Stimulated activated CD4-positive, alpha-beta T cell treated with anti-CD3 and anti-CD28 coated beads, TNF-alpha, amount 100 ng/mL, for 4 hours (primary cell): ENCODE data around the gene A2ML1.
"Not testable (repeated sequence)": the region's sequence is repeated elsewhere in the genome, so short reads cannot be mapped to it uniquely, and the experiment has no call there.

Source experiments
- DNase-seq, 3 experiments: peaks; one replicate each; pipeline ENCODE4 v3.0.0-alpha.2; 2020; ENCODE audit warnings: low read depth in 3 of 3

A2ML1 gene

DNA sequence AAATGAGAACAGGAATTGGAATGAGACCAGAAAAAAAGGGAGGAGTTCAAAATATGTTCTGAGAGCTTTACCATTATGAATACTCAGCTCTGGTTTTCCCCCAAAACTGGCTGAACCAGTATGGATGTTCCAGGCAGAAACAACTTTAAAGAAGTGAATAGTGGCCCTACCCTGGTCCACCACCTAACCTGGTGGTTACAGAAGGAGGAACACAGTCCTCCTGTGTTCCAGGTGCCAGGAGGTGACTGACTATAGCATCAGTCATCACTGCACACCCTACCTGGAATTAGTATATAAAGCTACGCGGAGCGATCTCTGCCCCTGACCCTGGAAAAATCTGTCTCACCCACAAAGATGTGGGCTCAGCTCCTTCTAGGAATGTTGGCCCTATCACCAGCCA lies at the start of gene A2ML1:
TSS of gene A2ML1 (plus strand) at position 324 of the 400 bp plus-strand sequence. CDS start at position 355, 31 bp downstream.
- no peak for DNase-seq

DNA sequence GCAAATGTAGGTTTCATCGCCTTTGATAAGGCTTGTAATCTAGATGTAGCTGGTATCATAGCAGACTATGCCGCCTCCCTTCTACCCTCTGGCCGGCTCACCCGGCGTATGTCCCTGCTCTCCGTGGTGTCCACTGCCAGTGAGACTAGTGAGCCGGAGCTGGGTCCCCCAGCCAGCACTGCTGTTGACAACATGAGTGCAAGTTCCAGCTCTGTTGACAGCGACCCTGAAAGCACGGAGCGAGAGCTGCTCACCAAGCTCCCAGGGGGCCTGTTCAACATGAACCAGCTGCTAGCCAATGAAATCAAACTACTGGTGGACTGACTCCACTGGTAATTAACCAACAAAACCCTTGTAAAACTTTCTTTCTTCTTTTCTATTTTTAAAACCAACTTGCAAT lies 49.0 kb upstream of the A2ML1 start:
- DNase-seq: no peak

DNA sequence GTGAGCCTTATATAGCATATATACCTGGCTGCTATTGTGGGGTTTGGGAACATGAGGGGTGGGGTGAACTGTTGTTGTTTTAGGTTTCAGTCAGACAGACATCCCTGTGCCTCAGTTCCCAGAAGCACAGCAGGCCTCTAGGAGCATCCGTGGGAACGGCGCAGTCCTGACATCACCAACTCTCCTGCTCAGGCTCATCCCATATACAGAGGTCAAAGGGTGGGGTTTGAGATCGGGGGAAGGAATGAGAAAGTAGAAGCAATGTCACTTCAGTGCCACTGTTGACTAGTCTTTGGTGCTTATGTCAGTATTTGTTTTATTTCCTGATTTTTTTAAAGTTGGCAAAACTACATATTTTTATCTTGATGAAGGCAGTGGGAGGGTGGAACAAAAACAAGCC lies 43.1 kb upstream of the A2ML1 start:
- DNase-seq: no peak

DNA sequence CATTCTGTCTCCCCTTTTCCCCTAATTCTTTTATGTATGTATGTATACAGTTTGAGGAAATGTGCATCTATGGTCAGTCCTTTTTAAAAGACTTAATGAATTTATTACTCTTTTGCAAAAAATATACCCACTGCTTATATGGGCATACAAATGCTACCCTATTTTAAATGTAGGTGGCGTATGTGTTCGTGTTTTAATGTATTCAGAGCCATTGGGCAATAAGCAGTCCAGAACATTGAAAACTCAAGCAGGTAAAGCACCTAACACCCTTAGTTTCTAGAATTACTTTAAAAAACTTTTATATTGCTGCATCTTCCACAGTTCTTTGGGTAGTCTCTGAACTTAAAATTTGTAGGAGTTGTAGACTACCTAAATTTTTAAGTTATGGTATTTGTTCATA lies 42.6 kb upstream of the A2ML1 start:
- no peak for DNase-seq

DNA sequence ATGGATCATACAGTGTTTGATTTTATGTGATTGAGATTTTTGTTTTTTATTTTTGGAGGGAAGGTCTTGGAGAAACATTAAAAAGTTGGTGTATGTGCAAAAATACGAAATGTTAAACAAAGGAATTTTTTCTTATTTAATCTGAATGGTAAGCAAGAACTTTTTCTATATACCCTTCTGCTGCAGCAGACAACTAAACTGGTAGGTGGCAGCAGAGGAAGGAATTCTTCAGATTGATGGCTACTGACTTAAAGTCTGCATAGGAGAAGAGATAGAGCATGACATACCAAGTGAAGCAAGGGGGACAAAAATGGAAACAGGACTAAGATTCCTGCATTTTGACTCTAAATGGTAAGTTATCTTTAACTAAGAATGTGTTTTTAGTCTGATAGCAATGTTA lies 42.0 kb upstream of the A2ML1 start:
- no peak for DNase-seq

DNA sequence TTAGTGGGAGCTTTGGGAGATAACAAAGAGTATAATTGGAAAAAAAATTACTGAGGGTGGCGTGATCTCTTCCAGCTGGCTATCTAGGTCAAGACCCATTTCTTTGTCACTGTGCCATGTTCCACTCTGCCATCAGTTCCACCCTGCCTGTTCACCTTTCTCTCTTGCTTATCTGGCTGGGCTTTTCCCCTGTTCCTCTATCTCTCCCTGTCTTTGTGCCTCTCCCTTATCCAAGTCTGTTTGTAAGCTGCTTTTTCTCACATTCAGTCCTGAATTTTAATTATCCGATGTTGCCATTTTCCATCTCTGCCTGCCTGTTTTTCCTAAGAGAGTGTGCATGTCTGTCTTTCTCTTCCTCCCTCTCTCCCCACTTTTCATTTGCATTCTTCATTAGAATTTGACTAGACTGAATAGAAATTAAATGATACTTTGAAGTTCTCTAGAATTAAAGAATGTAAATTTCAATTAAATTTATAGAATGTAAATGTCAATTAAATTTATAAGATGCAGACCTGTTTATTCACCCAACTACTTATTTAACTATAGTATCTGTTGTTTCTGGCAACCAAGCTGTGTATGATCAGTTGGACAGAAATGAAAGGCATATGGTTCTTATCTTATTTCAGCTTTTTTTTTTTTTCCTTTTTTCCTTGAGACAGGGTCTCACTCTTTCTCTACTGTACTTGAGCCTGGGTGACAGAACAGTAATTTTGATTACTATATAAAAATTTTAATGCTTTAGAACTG lies 40.9 kb upstream of the A2ML1 start:
- DNase-seq: no peak

DNA sequence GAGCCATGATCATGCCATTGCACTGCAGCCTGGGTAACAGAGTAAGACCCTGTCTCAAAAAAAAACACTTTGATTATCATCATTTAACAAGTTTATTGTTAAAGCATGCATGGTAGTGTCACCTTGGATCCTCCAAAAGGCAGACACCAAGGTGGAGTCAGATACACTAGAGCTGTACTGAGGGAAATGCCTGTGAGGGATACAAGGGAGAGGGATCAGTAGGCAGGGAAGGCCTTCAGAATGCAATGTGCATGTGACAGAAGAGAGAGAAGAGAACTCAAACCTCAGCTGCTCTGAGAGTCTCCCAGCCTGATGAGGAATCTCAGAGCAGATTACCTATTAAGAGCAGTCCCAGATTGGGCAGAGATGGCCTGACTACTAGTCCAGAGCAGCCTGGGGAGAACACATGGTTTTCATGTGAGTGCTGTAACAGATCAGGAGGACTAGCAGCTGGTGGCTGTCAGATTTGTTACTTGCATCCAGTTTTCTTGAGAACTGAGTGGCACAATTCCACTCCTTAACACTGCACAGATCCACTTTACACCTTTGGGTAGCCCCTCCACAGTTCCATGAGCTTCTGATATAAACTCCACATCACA lies 38.0 kb upstream of the A2ML1 start:
- no peak for DNase-seq

DNA sequence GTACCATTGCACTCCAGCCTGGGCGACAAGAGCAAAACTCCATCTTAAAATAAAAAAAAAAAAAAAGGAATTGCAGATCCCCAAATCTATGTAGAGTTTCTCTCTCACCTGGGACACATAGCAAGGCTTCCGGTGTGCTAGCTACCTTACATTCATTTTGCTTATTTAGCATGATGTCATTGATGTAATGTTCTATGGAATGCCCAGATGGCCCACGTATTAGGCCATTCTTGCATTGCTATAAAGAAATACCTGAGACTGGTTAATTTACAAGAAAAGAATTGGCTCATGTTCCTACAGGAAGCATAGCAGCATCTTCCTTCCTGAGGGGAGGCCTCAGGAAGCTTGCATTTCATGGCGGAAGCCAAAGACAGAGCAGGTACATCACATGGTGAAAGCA lies 36.9 kb upstream of the A2ML1 start:
- DNase-seq: no peak

DNA sequence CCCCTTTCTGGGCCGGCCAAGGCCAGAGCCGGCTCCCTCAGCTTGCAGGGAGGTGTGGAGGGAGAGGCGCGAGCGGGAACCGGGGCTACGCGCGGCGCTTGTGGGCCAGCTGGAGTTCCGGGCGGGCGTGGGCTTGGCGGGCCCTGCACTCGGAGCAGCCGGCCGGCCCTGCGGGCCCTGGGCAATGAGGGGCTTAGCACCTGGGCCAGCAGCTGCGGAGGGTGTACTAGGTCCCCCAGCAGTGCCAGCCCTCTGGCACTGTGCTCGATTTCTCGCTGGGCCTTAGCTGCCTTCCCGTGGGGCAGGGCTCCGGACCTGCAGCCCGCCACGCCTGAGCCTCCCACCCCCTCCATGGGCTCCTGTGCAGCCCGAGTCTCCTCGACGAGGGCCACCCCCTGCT lies 35.2 kb upstream of the A2ML1 start:
- not testable (repeated sequence) for DNase-seq

DNA sequence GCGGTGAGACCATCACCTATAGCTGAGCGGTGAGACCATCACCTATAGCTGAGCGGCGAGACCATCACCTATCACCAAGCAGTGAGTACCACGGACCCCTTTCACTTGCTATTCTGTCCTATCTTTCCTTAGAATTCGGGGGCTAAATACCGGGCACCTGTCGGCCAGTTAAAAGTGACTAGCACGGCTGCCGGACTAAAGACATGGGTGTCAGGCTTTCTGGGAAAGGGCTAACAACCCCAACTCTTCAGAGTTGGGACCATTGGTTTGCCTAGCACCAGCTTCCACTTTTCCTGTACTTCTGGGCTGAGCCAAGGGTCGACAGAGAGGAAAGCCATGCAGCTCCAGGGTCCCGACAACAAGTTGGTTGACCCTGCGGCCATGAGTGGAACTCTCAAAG lies 33.7 kb upstream of the A2ML1 start:
- not testable (repeated sequence) for DNase-seq

DNA sequence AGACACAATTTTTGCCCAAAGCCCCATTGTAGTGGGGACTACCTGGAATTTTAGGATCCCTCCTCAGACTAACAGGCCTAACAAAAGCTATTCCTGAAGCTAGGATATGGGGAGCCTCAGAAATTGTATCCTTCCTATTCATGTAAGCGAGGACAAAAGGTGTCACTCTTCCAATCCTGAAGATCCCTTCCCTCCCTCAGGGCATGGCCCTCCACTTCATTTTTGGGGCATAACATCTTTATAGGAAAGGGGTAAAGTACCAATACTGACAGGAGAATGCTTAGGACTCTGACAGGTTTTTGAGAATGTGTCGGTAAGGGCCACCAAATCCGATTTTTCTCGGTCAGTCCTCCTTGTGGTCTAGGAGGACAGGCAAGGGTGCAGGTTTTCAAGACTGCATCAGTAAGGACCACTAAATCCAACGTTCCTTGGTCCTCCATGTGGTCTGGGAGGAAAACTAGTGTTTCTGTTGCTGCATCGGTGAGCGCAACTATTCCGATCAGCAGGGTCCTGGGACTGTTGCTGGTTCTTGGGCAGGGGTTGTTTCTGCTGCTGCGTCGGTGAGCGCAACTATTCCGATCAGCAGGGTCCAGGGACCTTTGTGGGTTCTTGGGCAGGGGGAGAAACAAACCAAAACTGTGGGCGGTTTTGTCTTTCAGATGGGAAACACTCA lies 32.9 kb upstream of the A2ML1 start:
- not testable (repeated sequence) for DNase-seq

DNA sequence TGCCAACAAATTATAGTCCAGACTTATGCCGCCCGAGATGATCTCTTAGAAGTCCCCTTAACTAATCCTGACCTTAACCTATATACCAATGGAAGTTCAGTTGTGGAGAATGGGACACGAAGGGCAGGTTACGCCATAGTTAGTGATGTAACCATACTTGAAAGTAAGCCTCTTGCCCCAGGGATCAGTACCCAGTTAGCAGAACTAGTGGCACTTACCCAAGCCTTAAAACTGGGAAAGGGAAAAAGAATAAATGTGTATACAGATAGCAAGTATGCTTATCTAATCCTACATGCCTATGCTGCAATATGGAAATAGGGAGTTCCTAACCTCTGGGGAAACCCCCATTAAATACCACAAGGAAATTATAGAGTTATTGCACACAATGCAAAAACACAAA lies 29.2 kb upstream of the A2ML1 start:
- DNase-seq: not testable (repeated sequence)

DNA sequence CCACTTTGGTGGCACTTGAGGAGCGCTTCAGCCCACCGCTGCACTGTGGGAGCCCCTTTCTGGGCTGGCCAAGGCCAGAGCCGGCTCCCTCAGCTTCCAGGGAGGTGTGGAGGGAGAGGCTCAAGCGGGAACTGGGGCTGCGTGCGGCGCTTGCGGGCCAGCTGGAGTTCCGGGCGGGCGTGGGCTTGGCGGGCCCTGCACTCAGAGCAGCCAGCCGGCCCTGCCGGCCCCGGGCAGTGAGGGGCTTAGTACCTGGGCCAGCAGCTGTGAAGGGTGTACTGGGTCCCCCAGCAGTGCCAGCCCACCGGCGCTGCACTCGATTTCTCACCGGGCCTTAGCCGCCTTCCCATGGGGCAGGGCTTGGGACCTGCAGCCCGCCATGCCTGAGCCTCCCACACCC lies 27.8 kb upstream of the A2ML1 start:
- not testable (repeated sequence) for DNase-seq

DNA sequence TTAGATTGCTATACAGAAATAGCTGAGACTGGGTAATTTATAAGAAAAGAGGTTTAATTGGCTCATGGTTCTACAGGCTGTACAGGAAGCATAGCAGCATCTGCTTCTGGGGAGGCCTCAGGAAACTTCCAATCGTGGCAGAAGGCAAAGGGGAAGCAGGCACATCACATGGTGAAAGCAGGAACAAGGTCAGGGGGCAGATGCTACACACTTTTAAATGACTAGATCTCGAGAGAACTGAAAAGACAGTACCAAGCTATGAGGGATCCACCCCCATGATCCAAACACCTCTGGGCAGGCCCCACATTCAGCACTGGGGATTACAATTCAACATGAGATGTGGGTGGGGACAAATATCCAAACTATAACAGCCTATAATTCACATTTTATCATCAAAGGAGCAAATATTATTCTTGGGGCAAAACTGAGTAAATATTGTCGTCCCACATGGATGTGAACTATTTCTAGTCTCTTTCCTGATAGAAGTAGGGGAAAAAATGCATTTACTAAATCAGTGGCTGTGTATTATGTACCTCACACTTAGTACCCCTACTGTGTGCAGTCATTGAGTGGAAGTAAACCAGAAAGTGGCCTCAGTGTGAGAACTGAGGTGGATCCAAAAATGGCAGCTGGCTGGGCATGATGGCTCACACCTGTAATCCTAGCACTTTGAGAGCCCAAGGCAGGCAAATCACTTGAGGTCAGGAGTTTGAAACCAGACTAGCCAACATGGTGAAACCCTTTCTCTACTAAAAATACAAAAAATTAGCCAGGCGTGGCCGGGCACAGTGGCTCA lies 25.4 kb upstream of the A2ML1 start:
- no peak for DNase-seq

DNA sequence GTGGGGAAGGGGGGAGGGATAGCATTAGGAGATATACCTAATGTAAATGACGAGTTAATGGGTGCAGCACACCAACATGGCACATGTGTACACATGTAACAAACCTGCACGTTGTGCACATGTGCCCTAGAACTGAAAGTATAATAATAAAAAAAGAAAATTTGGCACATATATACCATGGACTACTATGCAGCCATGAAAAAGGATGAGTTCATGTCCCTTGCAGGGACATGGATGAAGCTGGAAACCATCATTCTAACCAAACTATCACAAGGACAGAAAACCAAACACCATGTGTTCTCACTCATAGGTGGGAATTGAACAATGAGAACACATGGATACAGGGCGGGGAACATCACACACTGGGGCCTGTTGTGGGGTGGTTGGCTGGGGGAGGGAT lies 21.2 kb upstream of the A2ML1 start:
- DNase-seq: not testable (repeated sequence)

DNA sequence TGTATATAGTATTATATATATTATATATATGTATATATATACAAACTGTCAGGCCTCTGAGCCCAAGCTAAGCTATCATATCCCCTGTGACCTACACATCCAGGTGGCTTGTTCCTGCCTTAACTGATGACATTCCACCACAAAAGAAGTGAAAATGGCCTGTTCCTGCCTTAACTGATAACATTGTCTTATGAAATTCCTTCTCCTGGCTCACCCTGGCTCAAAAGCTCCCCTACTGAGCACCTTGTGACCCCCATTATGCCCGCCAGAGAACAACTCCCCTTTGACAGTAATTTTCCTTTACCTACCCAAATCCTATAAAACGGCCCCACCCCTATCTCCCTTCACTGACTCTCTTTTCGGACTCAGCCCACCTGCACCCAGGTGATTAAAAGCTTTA lies 17.6 kb upstream of the A2ML1 start:
- not testable (repeated sequence) for DNase-seq

DNA sequence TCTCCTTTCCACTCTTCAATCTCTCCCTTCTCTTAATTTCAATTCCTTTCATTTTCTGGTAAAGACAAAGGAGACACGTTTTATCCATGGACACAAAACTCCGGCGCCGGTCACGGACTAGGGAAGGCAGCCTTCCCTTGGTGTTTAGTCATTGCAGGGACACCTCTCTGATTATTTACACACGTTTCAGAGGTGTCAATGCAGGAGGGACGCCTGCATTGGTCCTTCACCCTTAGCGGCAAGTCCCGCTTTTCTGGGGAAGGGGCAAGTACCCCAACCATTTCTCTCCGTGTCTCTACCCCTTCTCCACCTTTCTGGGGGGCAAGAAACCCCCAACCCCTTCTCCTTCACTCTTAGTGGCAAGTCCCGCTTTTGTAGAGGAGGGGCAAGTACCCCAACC lies 16.9 kb upstream of the A2ML1 start:
- DNase-seq: not testable (repeated sequence)

DNA sequence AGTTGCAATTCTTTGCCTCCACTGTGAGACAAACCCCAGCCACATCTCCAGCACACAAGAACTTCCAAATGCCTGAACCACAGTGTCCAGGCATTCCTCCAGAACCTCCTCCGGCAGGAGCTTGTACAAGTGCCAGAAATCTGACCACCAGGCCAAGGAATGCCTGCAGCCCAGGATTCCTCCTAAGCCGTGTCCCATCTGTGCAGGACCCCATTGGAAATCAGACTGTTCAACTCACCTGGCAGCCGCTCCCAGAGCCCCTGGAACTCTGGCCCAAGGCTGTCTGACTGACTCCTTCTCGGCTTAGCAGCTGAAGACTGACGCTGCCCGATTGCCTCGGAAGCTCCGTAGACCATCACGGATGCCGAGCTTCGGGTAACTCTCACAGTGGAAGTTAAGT lies 15.3 kb upstream of the A2ML1 start:
- DNase-seq: not testable (repeated sequence)

DNA sequence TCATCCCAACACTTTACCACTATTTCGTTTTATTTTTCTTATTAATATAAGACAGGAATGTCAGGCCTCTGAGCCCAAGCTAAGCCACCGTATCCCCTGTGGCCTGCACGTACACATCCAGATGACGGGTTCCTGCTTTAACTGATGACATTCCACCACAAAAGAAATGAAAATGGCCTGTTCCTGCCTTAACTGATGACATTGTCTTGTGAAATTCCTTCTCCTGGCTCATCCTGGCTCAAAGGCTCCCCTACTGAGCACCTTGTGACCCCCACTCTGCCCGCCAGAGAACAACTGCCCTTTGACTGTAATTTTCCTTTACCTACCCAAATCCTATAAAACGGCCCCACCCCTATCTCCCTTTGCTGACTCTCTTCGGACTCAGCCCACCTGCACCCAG lies 12.3 kb upstream of the A2ML1 start:
- DNase-seq: not testable (repeated sequence)

DNA sequence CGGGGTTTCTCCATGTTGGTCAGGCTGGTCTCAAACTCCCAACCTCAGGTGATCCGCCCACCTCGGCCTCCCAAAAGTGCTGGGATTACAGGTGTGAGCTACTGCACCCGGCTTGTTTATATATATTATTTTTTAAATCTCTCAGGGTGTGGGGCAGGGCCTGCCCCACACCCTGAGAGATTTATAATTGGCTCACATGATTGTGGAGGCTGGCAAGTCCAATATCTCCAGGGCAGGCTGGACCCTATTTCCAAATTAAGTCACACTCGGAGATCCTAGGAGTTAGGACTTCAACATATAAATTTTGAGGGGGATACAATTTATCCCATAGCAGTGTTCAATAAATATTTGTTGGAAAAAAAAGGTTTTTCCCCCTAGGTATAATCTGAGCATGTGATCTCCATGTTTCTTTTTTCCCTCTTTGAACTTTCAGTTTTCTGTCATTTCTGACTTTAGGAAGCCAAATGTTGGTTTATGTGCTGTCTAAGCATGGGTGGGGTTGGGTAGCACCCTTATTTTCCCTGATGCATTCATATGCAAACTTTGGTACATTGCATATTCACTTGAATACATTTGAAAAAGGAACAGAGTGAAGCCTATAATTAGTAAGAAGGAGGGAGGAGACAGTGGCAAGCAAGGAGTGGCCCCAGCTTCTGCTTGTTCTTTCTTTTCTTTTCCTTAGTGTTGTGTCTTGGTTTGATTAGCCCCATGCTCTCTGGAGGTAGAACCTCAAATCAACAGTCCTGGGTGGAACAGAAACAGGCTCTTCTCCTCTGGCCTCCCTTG lies 8.7 kb upstream of the A2ML1 start:
- DNase-seq: no peak

DNA sequence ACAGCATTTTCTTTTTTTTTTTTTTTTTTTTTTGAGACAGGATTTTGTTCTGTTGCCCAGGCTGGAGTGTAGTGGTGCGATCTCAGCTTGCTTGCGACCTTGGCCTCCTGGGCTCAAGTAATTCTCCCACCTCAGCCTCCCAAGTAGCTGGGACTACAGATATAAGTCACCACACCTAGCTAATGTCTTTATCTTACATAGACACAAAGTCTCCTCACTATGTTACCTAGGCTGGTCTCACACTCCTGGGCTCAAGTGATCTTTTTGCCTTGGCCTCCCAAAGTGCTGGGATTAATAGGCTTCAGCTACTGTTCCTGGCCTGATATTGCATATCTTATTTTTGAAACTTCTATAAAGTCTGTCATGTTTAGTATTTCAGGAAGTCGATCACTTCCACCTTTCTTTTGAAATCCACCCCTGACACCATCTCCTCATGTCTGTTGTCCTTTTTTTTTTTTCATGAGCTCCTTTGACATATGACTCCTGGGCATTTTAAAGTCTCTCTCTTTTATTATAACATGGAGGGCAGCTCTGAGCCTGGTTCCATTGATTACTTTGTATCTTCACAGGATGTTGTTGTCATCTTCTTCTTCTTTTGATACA lies 5.9 kb upstream of the A2ML1 start:
- DNase-seq: no peak
